ENCODE results near the gene TRMT61A.

- no peak for TF ChIP-seq CTCF (conservative IDR thresholded peaks at IDR 0.05)
- TF ChIP-seq ZFX (IDR thresholded peaks at IDR 0.05) = no peak
Observed at GRCh38 chr14:103503296-103503695, 25.7 kb upstream of the TRMT61A start.

Data from C4-2B (cell line).